Thyroid gland (tissue), 4 donors: ENCODE results near the gene CCDC116.

Experiments
- POLR2A ChIP-seq, 2 donors: fragments of 450-650 bp; IDR thresholded peaks; one replicate each; pipeline ENCODE4 v1.6.1; 2017; ENCODE audit warnings: antibody characterized with exemption in 2 of 2, mild to moderate bottlenecking in 2 of 2, moderate library complexity in 1 of 2
- TF ChIP-seq, protein P1 (sequence below), 6 experiments: fragments of 200-600 bp in 3 of 6; fragments of 450-650 bp in 3 of 6; sonication (generic) in 3 of 6; IDR thresholded peaks; one replicate each; pipeline ENCODE4 v1.5.1; 2016 to 2019; ENCODE audit warnings: antibody characterized with exemption in 6 of 6, mild to moderate bottlenecking in 2 of 6, inconsistent platforms in 1 of 6, moderate library complexity in 1 of 6

DNA sequence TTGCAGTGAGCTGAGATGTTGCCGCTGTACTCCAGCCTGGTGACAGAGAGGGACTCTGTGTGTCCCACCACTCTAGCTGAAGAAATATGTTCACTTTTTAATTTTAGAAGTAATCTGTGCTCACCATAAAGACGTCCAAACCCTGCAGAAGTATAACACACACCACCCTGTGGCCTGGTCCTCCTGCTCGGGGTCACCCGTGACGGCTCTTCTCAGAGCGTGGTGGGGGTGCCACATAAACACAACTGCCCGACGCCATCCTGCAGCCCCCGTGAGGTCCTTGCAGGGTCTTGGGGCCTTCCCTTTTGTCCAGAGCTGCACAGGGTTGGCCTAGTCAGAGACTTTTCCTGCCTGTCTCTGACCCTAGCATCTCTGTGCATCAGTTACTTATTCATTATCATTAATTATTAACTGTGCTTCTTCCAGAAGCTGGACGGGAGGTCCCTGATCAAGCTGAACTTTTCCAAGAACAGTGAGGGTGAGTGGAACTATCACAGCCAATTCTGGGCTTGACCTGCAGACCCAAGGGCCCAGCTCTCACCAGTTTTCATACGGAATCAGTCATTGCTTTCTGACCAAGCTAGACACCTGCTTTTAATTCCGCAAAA is 42.2 kb downstream of the CCDC116 start:
- TF ChIP-seq, protein P1, sequence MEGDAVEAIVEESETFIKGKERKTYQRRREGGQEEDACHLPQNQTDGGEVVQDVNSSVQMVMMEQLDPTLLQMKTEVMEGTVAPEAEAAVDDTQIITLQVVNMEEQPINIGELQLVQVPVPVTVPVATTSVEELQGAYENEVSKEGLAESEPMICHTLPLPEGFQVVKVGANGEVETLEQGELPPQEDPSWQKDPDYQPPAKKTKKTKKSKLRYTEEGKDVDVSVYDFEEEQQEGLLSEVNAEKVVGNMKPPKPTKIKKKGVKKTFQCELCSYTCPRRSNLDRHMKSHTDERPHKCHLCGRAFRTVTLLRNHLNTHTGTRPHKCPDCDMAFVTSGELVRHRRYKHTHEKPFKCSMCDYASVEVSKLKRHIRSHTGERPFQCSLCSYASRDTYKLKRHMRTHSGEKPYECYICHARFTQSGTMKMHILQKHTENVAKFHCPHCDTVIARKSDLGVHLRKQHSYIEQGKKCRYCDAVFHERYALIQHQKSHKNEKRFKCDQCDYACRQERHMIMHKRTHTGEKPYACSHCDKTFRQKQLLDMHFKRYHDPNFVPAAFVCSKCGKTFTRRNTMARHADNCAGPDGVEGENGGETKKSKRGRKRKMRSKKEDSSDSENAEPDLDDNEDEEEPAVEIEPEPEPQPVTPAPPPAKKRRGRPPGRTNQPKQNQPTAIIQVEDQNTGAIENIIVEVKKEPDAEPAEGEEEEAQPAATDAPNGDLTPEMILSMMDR (IDR thresholded peaks at IDR 0.05) = no peak
- TF ChIP-seq POLR2A (IDR thresholded peaks at IDR 0.05) = no peak
